GM19035 (cell line): ENCODE measurements around the gene GALNT10.

Experiments used
- ATAC-seq: cut with Tn5 transposase; IDR thresholded peaks from one replicate; pipeline ENCODE4 v1.9.1; 2021; ENCODE audit not compliant: unreplicated experiment

GALNT10 gene

DNA sequence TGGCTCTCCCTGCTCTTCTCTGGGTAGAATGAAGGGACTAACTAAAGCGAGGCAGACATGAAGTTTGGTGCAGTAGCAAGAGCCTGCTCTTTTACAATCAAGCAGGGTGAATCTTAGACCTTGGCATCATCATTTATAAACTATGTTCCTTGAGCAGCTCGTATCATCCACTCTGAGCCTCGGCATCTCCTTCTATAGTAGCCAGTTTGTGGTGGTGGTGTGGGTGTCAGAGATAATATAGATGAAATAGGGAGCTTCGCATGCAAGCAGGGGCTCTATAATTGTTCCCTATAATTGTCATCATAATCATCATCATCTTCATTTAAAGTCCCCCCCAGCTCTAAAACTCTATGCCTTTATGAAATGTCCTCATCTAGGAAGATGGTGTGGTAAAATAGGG is 182.8 kb downstream of the GALNT10 start:
- ATAC-seq, result no peak

- no peak for ATAC-seq
Observed at GRCh38 chr5:154373729-154374179, 183.2 kb downstream of the GALNT10 start.

DNA sequence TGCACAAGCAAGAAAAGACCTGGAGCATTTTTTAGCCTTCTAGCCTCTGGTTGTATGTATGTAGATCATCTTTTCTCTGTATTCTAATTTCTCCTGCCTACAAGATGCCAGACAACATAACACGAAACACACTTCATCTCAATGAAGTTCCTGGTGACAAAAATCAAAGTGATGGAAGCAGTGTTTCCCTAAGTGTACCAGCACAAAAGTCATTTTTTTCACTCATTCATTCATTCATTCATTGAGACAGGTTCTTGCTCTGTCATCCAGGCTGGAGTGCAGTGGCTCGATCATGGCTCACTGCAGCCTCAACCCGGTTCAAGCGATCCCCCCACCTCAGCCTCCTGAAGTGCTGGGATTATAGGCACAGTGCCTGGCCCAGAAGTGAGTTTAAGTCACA is 183.7 kb downstream of the GALNT10 start:
- ATAC-seq, result no peak

- ATAC-seq, result no peak
Observed at GRCh38 chr5:154375329-154376008, 184.9 kb downstream of the GALNT10 start.

GRCh38 chr5:154376481-154376880 is 185.9 kb downstream of the GALNT10 start:
- ATAC-seq, result no peak

- ATAC-seq, result no peak
Observed at GRCh38 chr5:154377754-154378533, 187.4 kb downstream of the GALNT10 start.

DNA sequence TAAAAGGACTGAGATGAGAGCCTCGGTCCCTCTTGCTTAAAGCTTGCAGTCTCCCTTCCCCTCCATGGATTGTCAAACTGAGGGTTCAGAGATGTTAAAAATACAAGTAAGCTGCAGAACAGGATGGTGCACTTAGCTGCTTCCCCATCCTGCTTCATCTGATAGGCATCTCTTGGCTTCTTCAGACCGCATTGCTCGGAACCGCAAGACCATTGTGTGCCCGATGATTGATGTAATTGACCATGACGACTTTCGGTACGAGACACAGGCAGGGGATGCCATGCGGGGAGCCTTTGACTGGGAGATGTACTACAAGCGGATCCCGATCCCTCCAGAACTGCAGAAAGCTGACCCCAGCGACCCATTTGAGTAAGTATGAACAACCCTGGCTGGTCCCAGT is 189.7 kb downstream of the GALNT10 start:
- no peak for ATAC-seq

DNA sequence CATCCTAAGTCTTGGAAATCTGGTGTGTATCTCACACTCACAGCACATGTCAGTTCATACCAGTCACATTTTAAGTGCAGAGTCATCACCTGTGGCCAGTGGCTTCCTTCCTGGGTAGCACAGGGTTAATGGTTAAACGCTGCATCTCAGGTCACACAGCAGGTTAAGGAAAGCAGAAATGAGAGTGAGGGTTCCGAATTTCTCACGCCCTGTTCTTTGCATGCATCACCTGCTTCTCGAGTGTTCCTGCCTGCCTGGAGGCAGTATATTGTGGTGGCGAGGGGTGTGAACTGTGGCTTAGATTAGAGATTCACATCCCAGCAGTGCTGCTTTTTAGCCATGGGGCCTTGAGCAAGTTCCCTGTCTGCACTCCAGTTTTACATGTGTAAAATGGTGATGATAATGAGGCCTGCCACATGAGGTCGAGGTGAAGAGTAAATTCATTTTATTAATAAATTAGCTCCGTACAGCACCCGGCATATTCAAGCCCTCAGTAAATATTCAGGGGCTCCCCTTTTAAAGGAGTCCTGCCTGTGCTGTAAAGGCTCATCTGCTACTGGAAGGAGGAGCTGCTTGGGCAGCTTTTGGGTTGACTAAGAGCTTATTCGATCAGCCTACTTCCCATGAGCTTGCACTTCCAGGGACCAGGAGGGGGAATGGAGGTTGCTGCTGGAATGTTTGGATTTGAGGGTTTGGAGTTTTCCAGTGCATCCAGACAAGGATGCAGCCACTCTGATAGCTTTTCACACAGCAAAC is 194.1 kb downstream of the GALNT10 start:
- peak; percentile 98 for ATAC-seq

GRCh38 chr5:154385236-154385512 is 194.6 kb downstream of the GALNT10 start:
- ATAC-seq, result peak; percentile 9

DNA sequence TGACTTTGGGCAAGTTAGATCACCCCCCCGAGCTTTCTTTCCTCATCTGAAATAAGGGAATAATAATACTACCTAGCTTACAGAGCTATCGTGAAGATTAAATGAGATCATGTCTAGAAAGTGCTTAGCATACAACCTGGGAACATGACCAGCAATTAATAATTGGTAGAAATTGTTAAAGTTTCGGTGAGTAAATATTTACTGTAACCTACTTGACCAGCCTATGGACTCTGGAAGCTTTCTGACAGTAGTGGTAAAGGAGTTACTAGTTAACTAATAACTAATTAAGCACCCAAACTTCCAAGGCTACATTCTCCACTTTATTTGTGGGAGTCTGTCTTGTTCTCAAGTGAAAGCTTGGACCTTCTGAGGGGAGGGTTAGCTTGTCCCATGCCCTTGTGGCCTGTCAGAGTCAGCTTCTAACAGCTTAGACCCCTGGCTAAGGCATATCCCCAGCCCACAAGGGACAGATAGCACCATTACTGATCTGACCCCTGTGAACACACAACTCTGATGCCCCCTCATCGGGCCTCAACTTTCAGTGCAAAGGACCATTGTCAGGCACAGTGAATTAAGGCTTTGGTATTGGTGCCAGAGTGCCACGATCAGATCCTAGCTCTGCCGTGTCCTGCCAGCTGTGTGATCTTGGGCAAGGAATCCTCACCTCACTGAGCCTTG is 196.6 kb downstream of the GALNT10 start:
- no peak for ATAC-seq

DNA sequence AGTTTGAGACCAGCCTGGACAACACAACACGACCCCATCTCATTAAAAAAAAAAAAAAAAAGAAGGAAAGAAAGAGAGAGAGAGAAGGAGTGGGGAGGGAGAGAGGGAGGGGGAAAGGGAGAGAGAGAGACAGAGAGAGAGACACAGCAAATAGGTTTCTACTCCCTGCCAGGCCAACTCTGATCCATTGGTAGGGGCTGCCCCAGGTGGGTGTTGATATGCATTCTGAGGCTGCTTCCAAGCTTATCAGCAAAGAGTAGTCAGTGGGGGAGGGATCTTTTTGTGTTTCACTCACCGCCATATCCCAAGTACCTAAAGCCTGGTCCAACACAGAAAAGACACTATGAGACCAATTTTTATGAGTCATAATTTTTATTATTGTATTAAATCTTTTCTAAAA is 198.3 kb downstream of the GALNT10 start:
- ATAC-seq, result no peak

DNA sequence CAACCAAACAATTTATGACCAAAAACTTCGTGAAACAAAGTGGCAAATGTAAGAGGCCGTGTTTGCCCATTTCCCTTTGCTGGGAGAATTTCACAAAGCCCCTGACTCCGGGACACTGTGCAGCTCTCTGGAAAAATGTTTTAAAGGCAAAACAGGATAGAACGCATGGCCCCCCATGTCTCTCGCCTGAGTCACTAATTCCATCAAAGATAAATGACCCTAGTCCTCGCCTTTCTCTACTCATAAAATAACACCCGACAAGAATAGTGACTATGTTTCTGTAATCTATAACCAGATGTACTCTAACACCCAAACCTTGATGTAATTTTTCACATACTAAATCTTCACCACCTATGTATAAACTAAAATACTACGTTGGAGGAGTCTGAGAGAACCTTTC is 199.6 kb downstream of the GALNT10 start:
- ATAC-seq, result no peak

- ATAC-seq, result no peak
Observed at GRCh38 chr5:154390746-154391359, 200.3 kb downstream of the GALNT10 start.

- ATAC-seq, result no peak
Observed at GRCh38 chr5:154391788-154392187, 201.3 kb downstream of the GALNT10 start.

DNA sequence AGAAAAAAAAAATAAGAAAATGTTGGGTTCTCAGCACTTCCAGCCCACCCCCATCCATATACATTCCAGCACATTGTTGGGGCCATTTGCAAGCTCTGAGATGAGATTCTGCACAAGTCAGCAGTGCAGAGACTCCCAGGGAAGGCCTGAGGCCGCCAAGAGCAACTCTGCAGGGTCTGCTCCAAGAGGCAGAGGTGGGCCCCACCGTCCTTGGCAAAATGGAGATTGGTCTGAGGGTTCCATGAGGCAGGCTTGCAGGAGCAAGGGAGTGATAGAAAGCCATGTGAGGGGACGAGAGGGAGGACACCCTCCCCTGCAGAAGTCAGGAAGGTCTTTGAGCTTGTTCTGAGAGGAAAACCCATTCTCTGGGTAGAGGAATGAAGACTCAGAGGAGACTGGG is 203.3 kb downstream of the GALNT10 start:
- ATAC-seq, result no peak

GRCh38 chr5:154394307-154394706 is 203.8 kb downstream of the GALNT10 start:
- ATAC-seq, result no peak

DNA sequence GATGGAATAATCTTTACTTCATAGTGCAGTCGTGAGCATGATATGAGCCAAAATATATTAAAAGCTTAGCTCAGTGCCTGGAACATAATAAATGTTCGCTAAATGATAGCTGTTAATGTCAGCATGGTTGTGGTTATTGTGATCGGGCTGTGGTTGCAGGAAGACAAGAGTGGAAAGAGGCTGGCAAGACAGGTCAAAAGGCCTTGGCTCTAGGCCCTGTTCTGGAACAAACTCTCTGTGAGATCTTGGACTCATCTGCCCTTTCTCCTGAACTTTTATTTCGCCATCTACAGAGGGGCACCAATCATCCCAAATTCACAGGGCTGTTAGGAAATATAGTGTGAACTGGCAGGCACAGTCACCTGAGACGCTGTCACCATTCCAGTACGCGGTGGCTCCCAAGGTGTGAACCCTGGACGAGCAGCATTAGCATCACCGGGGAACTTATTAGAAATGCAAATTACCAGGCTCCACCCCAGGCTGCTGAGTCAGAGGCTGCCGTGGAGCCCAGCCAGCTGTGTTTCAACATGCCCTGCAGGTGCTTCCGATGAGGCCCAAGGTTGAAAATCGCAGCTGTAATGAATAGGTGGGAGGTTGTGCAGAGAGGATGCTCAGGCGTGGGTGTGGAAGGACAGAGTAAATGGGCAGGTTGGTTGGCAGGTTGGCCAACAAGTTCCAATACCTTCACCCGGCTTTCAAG is 205.0 kb downstream of the GALNT10 start:
- peak; percentile 68 for ATAC-seq

DNA sequence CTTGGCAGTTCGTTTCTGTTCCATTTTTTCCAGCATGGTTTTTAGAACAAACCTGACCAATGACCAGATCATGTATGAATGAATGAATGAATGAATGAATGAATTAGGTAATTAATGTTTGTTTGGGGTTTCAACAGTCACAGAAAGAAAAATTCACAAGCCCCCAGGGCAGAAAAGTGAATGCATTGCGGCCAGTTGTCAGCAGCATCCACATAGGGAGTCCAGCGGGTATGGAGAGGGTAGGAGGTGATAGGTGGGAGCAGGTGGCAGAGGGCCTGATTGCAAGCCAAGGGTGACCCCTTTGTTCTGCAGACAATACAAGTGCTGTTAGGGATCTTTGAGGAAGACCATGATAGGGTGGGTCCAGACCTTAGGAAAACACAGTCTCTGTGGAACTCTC is 205.6 kb downstream of the GALNT10 start:
- no peak for ATAC-seq

DNA sequence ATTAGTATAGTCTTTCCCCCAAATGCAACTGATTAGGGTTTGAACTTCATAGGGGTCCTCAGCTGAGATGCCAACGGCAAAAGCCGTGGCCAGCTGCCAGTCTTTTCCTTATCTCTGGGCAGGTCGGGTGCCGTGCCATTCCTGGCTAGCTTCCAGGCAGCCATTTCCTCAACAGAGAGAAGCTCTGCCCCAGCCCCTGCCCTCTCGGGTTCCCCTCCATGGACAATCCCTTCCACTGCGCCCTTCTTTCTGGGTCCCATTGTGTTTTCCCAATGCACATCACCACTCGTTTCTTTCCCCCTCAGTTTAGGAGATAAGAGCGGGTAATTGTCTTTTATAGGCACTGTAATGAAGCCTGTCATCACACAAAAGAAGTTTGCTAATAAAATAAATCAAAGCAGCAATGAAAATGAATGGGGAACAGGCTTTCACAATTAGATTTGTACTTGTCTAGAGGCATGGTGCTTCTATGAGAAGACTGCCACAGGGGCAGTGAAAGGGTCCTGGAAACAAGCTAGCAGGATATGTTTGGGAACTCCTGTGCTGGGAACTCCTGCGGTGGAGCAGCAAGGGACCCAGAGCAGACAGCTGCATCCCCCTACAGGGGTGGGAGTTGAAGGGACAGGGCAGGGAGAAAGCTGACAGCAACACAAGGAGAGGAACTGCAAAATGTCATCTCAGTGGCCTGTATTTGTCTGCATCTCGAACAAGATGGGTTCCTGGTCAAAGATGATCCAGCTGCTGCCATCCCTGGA is 207.3 kb downstream of the GALNT10 start:
- ATAC-seq, result no peak

DNA sequence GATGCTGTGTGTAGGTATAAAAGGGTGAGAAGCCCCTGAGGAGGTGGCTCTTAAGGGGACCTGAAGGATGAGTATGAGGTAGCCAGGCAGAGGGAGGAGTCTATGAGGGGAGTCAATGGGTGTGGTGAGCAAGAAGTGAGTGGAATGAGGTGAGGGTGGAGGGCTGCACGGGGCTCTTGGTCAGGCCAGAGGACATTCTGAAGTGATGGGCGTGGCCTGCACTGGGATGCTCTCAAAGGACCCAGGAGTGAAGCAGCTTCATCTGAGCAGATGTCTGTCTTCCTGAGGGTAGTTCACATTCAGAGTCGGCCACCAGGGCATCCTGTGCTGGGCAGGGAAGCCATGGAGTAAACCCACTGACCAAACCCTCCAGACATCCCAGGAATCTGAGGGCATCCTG is 210.1 kb downstream of the GALNT10 start:
- ATAC-seq, result no peak
